Measurements from ENCODE around the gene MAN2A1.

- TF ChIP-seq FOXJ3 (CRISPR knock-in tag; IDR thresholded peaks at IDR 0.05; ENCODE audit: borderline replicate concordance) (no peak), CTCF (IDR thresholded peaks at IDR 0.05) (no peak), TP53 (CRISPR knock-in tag; IDR thresholded peaks at IDR 0.05) (no peak), SMAD3 (CRISPR knock-in tag; IDR thresholded peaks at IDR 0.05; ENCODE audit: borderline replicate concordance) (no peak), TEAD4 (CRISPR knock-in tag; IDR thresholded peaks at IDR 0.05) (no peak), ZNF396 (CRISPR knock-in tag; IDR thresholded peaks at IDR 0.05; ENCODE audit: borderline replicate concordance) (no peak)
- TF ChIP-seq, protein P1, sequence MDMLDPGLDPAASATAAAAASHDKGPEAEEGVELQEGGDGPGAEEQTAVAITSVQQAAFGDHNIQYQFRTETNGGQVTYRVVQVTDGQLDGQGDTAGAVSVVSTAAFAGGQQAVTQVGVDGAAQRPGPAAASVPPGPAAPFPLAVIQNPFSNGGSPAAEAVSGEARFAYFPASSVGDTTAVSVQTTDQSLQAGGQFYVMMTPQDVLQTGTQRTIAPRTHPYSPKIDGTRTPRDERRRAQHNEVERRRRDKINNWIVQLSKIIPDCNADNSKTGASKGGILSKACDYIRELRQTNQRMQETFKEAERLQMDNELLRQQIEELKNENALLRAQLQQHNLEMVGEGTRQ (CRISPR knock-in tag; IDR thresholded peaks at IDR 0.05), result no peak
Observed at GRCh38 chr5:109744261-109744660, 54.5 kb downstream of the MAN2A1 start.

All from WTC11 (cell line).